Mucosa of descending colon (tissue), 3 donors: ENCODE results near the gene GMDS. TPM values are rescaled to one million over a fixed set of nuclear protein-coding genes. Genes with fewer than 3 reads are reported as not detected.

Experiments used
- ATAC-seq: fragments of 200-7000 bp; cut with Tn5 transposase; one replicate; pipeline ENCODE4 v1.9.1; 2020; ENCODE audit warnings: mild to moderate bottlenecking, moderate library complexity
- DNase-seq, 3 donors: peaks; one replicate each; pipeline ENCODE4 v3.0.0-alpha.2; 2020
- H3K36me3 ChIP-seq: fragments of 200-600 bp; one replicate; pipeline ENCODE4 v1.8.0; 2021; ENCODE audit warnings: low read depth, mild to moderate bottlenecking
- H3K4me1 ChIP-seq: fragments of 200-600 bp; one replicate; pipeline ENCODE4 v1.8.0; 2021; ENCODE audit warnings: low read depth, mild to moderate bottlenecking
- H3K4me3 ChIP-seq: fragments of 200-600 bp; one replicate; pipeline ENCODE4 v1.8.0; 2021; ENCODE audit warnings: mild to moderate bottlenecking
- H3K9me3 ChIP-seq: fragments of 200-600 bp; one replicate; pipeline ENCODE4 v1.8.0; 2021; ENCODE audit warnings: mild to moderate bottlenecking
- CTCF ChIP-seq: fragments of 200-600 bp; IDR thresholded peaks from one replicate; pipeline ENCODE4 v1.8.0; 2022; ENCODE audit warnings: antibody characterized with exemption, mild to moderate bottlenecking
- intact Hi-C, 2 donors: fragments of 100-400 bp; cut with DNase I in 1 of 2; cut with micrococcal nuclease in 1 of 2; formaldehyde crosslinking; loops; one replicate each; pipeline versions ENCODE4 v1.11.0 to v1.11.1; 2022; cut with DNase I, micrococcal nuclease
- total RNA-seq, 3 donors: library from RNA; stranded (reverse); fragmentation: NEBNext Ultra II Directional in 2 of 3; extraction: Animal tissue kit (Norgen Biotek cat#: 25700) in 2 of 3; gene quantifications; one replicate each; pipeline versions ENCODE4 v1.2.1 to v1.2.4, GENCODE V29; 2021 to 2023
- donor health status: DM: no; HTN: no; CAD: no; lungs with moderate emphysema.
- donor health status: DM: no; HTN: no; CAD: no.
- donor health status: DM: no; HTN: yes; CAD: no.

GMDS gene
- total RNA-seq, 3 donors from 2014 or later = 68.0 to 228 (median 135) TPM

- DNase-seq (no peak), ATAC-seq (peak; percentile 52)
- TF ChIP-seq CTCF = no peak
- no peaks in the 10 kb centered on the region for H3K9me3 ChIP-seq
- H3K36me3 ChIP-seq = no peaks in the 10 kb centered on the region
- peaks cover 12% of the 10 kb centered on the region for H3K4me1 ChIP-seq
- H3K4me3 ChIP-seq = no peak overlapping the region
- intact Hi-C loops = no loop called here
Observed at GRCh38 chr6:1817033-1817761, 428.2 kb downstream of the GMDS start.

GRCh38 chr6:1815827-1816452 is 429.5 kb downstream of the GMDS start:
- Histone ChIP-seq H3K36me3 (no peaks in the 10 kb centered on the region), H3K9me3 (no peaks in the 10 kb centered on the region), H3K4me1 (peaks cover 12% of the 10 kb centered on the region), H3K4me3 (no peak overlapping the region)
- DNase-seq (no peak), ATAC-seq (no peak)
- TF ChIP-seq CTCF = no peak
- intact Hi-C loops = no loop called here

- H3K4me1 ChIP-seq = peaks cover 12% of the 10 kb centered on the region
- no peak for TF ChIP-seq CTCF
- ATAC-seq (no peak), DNase-seq (no peak)
- H3K4me3 ChIP-seq = no peak overlapping the region
- intact Hi-C loops = no loop called here
- no peaks in the 10 kb centered on the region for H3K9me3 ChIP-seq
- no peaks in the 10 kb centered on the region for H3K36me3 ChIP-seq
Observed at GRCh38 chr6:1814279-1814678, 431.1 kb downstream of the GMDS start.

GRCh38 chr6:1812487-1812886 is 432.9 kb downstream of the GMDS start:
- DNase-seq (no peak), ATAC-seq (no peak)
- H3K36me3 ChIP-seq = no peaks in the 10 kb centered on the region
- peaks cover 9% of the 10 kb centered on the region for H3K4me1 ChIP-seq
- intact Hi-C loops = no loop called here
- no peaks in the 10 kb centered on the region for H3K9me3 ChIP-seq
- H3K4me3 ChIP-seq = no peak overlapping the region
- TF ChIP-seq CTCF = no peak

GRCh38 chr6:1812034-1812433 is 433.4 kb downstream of the GMDS start:
- Histone ChIP-seq H3K4me1 (peaks cover 5% of the 10 kb centered on the region), H3K4me3 (no peak overlapping the region), H3K9me3 (no peaks in the 10 kb centered on the region), H3K36me3 (no peaks in the 10 kb centered on the region)
- no peak for ATAC-seq
- TF ChIP-seq CTCF = no peak
- no peak for DNase-seq
- intact Hi-C loops = no loop called here
